GM12892 (cell line): ENCODE measurements around the gene TBATA.

ENCODE experiments used
- POLR2A ChIP-seq: IDR thresholded peaks from 2 replicates; pipeline ENCODE4 v1.6.1; 2011; ENCODE audit warnings: low read depth, low read length, control low read depth
- POLR2AphosphoS5 ChIP-seq: IDR thresholded peaks from 2 replicates; pipeline ENCODE4 v1.6.1; 2011; ENCODE audit warnings: low read depth, low read length, control low read depth
- TAF1 ChIP-seq: IDR thresholded peaks from 2 replicates; pipeline ENCODE4 v1.6.1; 2011; ENCODE audit warnings: low read depth, mild to moderate bottlenecking, control low read depth, low read length, borderline replicate concordance

DNA sequence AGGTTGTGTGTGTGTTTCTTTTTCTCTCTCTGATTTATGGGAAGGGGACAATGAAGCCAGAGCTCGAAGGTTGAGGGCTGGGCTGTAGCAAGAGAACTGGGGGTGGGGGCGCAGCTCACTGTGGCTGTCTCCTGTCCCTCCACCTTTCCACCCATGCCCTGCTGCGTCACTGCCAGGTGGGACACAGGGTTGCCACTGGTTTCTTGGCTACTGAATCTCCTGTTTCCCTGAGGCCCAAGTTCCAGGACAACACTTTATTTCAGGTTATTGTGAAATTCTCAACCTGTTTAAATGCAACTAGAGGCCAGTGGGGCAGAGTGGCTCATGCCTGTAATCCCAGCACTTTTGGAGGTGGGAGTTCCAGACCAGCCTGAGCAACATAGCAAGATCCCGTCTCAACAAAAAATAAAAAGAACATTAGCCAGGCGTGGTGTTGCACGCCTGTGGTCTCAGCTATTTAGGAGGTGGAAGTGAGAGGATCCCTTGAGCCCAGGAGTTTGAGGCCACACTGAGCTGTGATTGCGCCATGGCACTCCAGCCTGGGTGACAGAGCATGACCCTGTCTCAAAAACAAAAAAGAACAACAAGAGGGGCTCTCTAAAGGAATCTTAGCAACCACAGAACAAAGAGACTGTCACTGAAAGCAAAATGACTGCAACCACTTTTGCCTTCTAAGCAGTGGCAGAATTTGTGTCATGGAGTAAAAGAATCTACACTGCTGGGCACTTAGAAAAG is 22.6 kb downstream of the TBATA start:
- TF ChIP-seq POLR2AphosphoS5, result no peak
- TF ChIP-seq POLR2A, result no peak
- TF ChIP-seq TAF1, result no peak
